ENCODE measurements around the gene CDC42EP3.

The CDC42EP3 gene

DNA sequence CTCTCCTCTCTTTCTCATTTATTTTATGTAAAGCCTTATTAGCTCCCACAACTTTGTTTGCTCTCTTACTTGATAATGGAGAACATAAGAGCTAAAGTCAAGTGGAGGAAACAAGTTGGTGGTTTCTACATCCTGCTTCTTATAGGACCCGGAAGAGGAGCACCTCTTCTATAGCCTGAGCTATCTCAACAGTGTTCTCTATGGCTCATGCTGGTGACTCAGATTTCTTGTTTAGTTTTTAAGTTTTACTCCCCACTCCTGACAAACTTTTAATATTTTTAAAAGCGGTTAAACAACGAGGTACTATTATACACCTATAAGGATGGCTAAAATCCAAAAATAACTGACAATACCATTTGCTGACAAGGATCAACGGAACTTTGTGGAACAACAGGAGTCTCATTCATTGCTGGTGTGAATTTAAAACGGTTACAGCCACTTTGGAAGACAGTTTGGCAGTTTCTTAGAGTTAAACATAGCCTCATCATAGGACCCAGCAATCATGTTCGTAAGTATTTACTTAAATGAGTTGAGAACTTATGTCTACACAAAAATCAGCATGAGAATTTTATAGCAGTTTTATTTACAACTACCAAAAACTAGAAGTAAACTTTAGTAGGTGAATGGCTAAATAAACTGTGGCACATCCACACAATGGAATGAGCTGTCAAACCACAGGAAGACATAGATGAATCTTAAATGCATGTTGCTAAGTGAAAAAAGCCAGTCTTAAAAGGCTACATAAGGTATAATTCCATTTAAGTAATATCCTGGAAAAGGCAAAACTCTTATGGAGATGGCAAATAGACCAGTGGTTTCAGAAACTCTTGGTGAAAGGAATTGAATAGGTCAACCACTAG, 12.7 kb upstream of the CDC42EP3 start:
- DNase-seq (ENCODE audit: low spot score) = no peak

DNA sequence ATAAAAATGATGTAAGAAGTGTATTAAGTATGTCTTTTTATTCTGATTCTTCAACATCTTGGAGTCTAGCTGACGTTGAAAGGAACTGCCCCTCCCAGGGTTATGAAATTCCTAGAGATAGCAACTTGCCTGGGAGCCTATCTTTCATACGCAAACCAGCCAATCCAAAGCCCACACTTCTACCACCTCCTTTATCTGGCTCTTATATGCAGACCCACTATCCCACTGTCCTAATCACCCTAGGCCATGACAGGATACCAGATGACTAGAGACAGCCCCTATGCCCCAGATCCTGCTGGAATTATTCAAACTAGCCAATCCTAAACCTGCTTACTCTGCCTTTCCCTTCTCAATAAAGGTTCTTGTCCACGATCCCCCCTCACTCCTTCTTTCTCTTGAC, 11.8 kb upstream of the CDC42EP3 start:
- DNase-seq (ENCODE audit: low spot score) = no peak

DNA sequence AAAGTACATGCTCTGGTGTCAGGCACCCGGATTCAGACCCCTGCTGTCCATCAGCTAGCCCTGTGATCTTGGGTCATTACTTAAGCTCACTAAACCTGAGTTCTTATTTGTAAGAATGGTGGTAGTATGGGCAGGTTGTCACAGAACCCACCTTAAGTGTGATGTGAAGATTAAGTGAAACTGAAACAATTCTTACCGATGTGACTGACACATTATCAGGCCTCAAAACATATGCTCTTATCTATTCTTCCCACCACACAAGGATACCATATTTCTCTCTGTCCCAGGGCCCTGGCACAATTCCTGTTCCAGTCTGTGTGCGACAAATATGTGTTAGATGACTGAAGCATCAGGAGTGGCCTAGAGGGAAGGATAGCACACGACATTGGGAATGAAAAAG, 11.0 kb upstream of the CDC42EP3 start:
- no peak for DNase-seq (ENCODE audit: low spot score)

DNA sequence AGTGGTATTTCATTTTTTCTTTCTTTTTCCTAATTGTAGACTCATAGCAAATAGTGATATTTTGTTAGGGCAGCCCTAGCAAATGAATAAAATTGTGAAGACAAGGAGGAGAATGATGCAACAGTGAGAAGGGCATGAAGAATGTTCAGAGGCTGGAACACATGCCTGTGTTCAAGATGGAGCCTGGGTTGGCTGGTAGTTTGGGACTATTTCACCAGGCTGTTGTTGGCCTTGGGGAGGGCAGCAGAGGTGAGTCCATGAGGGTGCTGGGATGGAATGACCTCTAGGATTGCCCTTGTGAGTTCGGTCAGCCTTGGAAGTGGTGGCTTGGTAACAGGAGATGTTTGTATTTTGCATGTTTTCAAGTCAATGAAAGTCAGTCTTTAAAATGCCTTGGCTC, 10.1 kb upstream of the CDC42EP3 start:
- DNase-seq (ENCODE audit: low spot score) = no peak

DNA sequence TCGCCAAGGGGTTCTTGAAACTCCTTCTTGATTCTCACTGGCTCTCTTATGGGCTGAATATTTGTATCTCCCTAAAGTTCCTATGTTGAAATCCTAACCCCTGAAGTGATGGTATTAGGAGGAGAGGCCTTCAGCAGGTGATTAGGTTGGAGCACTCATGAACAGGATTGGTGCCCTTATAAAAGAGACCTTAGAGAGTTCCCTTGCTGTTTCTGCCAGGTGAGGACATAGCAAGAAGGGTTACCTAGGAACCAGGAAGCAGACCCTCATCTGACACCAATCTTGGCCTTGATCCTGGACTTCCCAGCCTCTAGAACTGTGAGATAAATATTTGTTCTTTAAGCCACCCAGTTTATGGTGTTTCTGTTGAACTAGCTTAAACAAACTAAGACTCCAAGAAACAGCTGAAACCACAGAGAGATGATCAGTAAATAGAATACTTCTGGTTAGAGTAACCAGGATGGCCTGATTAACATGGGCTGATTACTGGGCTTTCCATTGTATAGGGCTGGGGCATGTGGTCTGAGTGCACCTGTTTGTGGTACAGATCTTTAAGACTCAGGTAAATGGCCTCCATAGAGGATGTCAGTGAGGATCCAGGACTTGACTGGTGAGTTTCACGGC, 7.7 kb upstream of the CDC42EP3 start:
- no peak for DNase-seq (ENCODE audit: low spot score)

DNA sequence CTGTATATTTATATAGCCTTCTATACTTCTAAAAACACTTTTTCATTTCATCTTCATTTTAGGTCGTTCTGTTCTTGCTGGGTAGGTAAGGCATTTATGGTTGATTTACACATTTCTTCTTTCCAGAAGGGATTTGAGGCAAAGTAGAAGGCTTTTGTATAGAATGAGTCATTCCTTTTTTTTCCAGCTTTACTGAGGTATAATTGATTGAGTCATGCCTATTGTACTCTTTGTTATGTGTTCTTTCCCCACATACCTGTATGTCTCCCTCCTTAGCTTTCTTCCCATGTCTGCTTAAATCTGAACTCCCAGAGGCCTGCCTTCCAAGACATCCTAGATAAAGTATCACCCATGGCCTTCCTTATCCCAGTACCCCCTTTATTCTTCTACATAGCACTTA, 4.8 kb upstream of the CDC42EP3 start:
- DNase-seq (ENCODE audit: low spot score) = no peak

DNA sequence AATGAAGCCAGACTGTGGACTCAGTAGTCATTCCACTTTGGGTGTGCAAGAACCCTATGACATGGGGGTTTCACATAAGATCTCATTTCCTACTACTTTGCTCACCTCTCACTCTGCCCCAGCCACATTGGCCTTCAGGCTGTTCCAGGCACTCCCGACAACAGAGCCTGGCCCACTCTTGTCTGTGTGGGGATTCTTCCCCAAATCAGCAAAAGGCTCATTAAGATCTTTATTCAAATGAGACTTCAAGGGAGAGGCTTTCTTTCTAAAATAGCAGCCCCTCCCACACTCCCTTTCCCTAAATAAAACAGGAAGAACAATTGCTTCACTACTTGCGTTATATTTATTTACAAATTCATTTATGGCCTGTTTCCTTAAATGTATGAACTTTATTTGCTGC, 3.5 kb upstream of the CDC42EP3 start:
- no peak for DNase-seq (ENCODE audit: low spot score)

DNA sequence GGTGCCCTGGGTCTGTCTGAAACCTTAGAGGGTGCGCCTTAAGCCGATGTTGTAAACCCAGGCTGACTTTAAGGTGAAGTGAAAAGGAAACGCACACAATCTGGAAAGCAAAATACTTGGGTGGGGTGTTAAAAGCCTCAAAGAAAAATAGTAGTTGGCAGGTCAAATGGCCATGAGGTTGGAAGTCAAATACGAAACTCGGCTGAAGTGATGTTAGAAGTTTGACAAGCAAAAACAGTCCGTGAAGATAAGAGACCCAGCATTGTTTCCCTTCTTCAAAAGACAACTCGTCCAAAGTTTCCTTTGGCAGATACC, 1.4 kb upstream of the CDC42EP3 start:
- no peak for DNase-seq (ENCODE audit: low spot score)

DNA sequence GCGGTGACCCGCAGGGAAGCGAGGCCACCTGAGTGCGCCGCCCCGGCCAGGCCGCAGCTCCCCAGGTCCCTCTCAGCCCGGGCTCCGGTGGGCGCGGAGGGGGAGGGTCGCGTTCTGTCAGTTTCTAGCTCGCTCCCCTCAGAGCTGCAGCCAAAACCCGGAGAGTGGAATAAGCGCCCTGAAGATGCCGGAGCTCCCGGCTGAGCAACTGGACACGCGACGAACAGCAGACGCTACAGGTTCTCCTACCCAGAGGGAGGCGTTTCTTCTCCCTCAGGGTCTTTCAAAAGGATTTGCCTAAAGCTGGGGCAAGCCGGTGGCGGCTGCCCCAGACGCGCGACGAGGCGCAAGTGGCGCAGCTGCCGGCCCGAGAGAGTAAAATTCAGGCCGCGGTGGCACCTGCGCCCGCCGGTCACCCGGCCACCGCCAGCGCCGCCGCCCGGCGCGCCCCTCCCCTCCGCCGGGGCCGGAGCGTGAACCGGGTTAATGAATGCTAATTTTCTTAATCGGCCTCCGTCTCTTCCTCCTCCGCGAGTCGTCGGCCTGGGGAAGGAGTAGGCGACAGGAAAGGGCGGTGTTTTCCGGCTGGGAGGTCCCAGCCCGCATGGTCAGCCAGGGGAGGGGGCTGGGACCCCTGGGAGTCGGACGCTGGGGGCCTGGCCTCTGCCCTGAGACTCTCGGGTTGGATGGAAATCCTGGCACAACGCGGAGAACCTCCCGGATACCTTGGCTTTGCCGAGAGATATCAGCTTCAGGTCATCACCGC, 845 bp upstream of the CDC42EP3 start:
- peak; percentile 71 for DNase-seq (ENCODE audit: low spot score)

DNA sequence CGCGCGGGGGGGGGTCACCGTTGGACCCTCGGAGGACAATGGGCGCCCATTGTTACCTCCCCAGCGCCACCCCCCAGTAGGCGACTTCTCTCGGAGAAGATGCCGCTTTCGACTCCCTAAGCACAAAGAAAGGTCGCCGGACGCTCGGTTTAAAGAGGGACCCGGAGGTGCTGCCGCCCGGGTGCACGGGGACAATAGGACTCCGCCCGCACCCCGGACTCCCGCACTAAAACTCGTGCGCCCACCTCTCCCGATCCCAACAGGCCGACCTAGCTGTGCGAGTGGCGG, 318 bp upstream of the CDC42EP3 start:
- no peak for DNase-seq (ENCODE audit: low spot score)

DNA sequence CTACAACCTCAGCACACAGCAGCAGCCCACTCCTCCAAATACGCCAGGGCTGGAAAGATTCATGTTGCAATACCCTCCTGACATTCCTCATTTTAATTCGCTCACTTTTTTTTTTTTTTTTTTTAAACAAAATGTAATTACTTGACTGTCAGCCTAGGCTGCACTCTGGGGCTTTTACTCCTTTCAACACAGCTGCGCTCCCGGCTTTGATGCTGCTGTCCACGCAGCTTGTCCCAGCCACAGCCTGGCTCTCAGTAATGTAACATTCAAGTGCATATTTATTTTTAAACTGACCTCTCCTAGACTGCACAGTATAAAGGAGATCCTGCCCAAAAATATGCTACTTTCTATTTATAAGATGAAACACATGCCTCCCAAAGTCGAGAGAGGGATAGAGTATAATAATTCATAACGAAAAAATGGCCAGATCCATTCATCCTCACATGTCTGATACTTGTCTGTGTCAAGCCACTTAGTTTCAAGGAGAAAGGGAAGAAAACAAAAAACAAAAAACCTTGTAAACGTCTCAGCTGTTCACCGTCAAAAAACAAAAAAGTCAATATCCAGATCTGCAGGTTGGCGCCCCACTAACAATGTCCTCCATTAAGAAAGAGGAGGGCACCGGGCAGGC, 949 bp downstream of the CDC42EP3 start:
- no peak for DNase-seq (ENCODE audit: low spot score)

DNA sequence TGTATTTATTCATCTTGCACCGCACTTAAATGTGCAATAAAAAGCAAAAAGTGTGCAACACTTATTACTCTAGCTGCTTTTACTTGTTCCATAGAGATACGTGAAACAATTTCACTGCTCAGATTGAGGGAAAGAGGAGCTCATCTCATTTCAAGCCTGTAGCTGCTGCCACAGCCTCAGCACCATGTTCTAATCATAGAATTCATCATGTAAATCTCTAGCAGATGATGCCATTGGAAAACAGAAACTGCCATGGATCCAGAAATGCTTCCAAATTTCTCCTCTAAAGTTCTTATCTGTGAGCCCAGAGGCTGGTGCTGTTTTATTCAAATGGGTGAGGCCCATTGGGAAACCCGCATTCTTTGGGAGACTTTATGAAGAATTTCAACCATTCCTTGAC, 2.0 kb downstream of the CDC42EP3 start:
- no peak for DNase-seq (ENCODE audit: low spot score)

DNA sequence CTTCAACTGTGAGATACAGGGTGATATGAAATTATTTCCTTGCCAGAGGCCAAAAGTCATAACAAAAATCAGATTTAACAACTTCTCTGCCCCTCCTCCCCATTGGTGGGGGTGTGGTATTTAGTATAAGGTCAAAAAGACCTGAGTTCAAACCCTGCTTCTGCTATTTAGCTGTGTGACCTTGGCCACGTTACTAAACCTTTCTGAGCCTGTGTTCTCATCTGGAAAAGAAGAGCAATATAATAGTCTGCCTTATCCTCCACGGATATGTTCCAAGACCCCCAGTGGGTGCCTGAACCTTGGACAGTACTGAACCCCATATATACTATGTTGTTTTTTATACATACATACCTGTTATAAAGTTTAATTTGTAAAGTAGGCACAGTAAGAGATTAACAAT, 3.7 kb downstream of the CDC42EP3 start:
- no peak for DNase-seq (ENCODE audit: low spot score)

DNA sequence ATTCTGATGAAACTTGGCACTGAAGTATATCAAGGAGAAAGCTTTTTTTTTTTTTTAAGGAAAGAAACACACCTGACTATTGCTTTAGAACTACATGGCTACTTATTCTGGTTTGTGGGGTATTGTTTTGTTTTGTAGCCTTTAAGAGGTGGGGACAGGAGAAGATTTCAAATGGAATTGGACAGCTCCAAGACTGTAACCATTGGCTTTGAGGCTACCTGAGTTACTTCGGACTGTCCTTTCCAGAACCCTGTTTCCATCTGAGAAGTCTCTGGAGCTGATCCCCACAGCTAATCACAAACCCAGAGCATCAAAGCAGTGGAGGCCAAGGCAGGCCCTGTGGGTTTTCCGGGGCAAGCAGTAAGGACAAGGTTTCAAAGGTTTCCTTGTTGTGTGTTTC, 4.7 kb downstream of the CDC42EP3 start:
- no peak for DNase-seq (ENCODE audit: low spot score)

DNA sequence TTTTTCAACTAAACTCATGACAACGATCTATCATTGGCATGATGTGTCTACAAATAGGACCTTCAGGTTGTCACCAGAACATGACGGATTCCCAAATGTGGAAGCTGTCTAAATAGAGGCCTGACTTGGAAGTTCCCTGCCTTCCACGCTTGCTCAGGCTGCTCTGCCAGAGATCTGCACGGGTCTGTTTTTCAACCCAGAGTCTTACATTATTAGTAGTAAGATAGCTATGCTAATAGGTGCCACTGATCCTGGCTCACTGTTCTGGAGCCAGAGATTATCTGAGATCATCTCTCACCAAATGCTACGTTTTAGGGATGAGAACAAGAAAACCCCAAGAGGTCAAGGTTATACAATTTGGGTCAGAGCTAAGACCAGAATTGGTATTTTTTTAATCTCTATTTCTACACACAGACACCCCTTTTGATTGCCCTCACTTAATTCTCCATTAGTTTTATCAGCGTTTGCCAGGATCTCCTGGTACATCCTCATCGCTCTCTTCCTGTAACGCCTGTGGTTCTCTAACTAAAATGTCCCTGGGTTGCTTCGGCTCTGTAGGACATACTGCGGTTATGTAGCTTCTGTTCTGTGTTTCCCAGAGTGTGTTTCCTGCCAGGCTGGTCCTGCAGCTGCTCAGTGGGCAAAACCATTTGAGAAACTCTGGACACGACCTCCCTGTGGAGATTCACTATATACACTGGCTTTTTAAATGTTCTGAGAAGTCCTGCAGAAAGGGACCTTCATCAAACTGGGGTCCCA, 5.7 kb downstream of the CDC42EP3 start:
- no peak for DNase-seq (ENCODE audit: low spot score)

DNA sequence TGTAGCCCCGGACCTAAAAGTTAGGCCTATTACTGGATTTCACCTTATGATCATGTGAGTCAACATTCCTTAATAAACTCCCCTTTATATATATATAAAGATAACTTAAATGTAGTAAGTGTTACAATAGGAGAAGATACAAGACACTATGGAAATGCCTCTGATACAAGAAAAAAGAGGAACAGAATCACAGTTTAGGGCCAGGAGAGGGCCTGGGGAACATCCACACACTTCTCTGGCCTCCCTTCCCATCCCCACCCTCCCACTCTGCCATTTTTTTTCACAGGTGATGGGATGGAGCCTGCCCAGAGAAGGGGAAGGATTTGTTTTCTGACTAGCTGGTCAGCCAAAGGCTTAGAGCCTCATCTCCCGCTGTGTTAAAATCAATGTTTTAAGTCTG, 6.4 kb downstream of the CDC42EP3 start:
- no peak for DNase-seq (ENCODE audit: low spot score)

DNA sequence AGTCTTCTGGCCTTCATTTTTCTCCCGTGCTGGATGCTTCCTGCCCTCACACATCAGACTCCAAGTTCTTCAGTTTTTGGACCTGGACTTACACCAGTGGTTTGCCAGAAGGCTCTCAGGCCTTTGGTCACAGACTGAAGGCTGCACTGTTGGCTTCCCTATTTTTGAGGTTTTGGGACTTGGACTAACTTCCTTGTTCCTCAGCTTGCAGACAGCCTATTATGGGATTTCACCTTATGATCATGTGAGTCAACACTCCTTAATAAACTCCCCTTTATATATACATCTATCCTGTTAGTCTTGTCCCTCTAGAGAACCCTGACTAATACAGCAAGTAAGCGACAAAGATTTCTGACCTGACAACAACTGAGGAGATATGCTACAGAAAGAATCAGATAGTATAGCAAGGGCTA, 7.2 kb downstream of the CDC42EP3 start:
- no peak for DNase-seq (ENCODE audit: low spot score)

DNA sequence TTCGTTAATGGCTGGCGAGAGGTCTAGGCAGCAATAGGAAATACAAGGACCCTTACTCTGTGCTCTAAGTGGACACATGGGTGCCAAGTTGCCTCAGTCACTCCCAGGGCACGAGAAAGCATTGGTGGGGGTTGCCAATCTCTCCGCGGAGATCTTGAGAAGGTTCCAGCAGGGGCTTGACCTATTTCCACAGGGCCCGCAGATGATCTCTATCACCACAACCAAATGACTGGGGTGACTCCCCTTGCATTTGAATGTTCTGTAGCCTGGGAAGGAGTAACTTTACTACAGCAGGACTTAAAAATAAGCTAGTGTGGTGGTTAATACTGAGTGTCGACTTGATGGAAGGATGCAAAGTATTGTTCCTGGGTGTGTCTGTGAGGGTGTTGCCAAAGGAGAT, 8.1 kb downstream of the CDC42EP3 start:
- no peak for DNase-seq (ENCODE audit: low spot score)

DNA sequence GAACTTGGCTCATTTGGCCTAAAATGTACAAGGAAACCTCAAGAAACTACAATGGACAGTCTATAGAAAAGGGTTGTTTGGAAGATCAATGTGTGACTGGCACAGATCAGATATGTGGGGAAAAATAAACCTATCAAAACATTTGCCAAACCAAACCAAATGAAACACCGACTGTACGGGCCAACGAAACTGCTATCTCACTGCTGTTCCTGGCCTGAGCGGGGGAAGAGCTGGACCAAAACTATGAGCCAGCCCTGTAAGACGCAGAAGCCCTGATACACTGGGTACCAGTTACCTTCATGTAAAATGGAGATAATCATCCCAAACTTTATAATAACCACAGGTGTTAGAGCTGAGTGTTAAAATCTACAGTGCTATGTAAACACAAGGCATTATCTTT, 11.7 kb downstream of the CDC42EP3 start:
- no peak for DNase-seq (ENCODE audit: low spot score)

DNA sequence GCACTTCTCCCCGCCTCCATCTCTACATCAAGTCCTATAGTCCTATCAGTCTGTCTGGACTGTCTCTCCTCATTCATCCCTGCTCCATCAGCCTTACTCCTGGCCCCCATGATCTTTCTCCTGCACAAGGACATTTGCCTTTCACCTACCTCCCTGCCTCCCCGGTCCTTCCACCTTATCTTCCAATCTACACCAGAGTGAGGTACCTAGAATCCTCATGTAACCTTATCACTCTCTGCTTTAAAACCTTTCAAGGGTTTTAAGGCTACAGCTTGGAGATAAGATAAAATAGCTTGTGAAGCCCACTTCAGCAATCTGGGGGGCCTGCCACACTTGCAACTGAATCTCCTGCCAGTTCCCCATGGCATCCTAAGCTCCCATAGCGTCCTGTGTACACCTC, 12.8 kb downstream of the CDC42EP3 start:
- DNase-seq (ENCODE audit: low spot score) = no peak

DNA sequence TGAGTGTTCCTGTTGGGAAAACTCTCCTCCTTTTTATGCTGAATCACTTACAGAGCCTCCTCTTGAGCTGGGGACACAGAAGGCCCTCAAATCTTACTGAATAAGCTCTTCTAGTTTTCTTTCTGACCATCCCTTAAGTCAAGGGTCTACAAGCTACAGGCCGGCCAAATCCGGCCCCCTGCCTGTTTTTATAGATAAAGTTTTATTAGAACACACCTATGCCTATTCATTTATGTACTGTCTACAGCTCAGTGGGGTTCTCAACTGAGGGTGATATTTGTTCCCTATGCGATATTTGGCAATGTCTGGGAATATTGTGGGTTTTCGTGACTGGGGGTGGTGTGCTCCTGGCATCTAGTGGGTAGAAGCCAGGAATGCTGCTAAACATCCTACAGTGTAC, 14.0 kb downstream of the CDC42EP3 start:
- DNase-seq (ENCODE audit: low spot score) = no peak
